Psoas muscle (tissue), 8 donors: Measurements from ENCODE around the gene RAPGEF5. TPM values are rescaled to one million over a fixed set of nuclear protein-coding genes. Genes with fewer than 3 reads are reported as not detected.

Experiments used
- ATAC-seq, 4 donors: fragments of 200-7000 bp; cut with Tn5 transposase; one replicate each; pipeline ENCODE4 v1.9.1; 2020; ENCODE audit warnings: moderate library complexity in 3 of 4, mild to moderate bottlenecking in 2 of 4
- DNase-seq, 2 donors: peaks; one replicate each; pipeline ENCODE4 v3.0.0-alpha.2; 2020
- H3K27ac ChIP-seq: fragments of 200-600 bp; one replicate; pipeline ENCODE4 v1.8.0; 2022
- H3K27me3 ChIP-seq, 3 donors: fragments of 200-600 bp in 1 of 3; one replicate each; pipeline versions ENCODE4 v1.6.1 to v1.8.0; 2013 to 2022; ENCODE audit warnings: low read length in 2 of 3, mild to moderate bottlenecking in 2 of 3, moderate library complexity in 1 of 3; ENCODE audit not compliant: insufficient read depth in 3 of 3
- H3K36me3 ChIP-seq, 2 donors: fragments of 200-600 bp in 1 of 2; one replicate each; pipeline versions ENCODE4 v1.6.1 to v1.8.0; 2013 to 2022; ENCODE audit warnings: low read depth in 1 of 2, mild to moderate bottlenecking in 1 of 2, moderate library complexity in 1 of 2; ENCODE audit not compliant: insufficient read depth in 1 of 2
- H3K4me1 ChIP-seq: fragments of 200-600 bp; one replicate; pipeline ENCODE4 v1.8.0; 2022
- H3K4me3 ChIP-seq: fragments of 200-600 bp; one replicate; pipeline ENCODE4 v1.8.0; 2022; ENCODE audit warnings: mild to moderate bottlenecking
- H3K9me3 ChIP-seq: fragments of 200-600 bp; one replicate; pipeline ENCODE4 v1.8.0; 2022
- WGBS, 3 donors: extraction: QIAGEN DNeasy Blood & Tissue Kit; methylation state at CpG; one replicate each; pipeline versions ENCODE4 v1.1.6 to v1.1.7; 2013; 5-methylcytosine and 5-hydroxymethylcytosine counted together
- intact Hi-C, 2 donors: fragments of 100-400 bp; cut with DNase I; formaldehyde crosslinking; loops; one replicate each; pipeline versions ENCODE4 v1.11.0 to v1.14.2; 2022
- polyA plus RNA-seq, 3 donors: library from polyadenylated mRNA; stranded (reverse); fragments of 200-250 nt; gene quantifications; one replicate each; pipeline ENCODE4 v1.2.3, GENCODE V29; 2013
- total RNA-seq, 4 donors: library from RNA; stranded (reverse); fragmentation: NEBNext Ultra II Directional in 2 of 4; extraction: Animal tissue kit (Norgen Biotek cat#: 25700) in 2 of 4; gene quantifications; one replicate each; pipeline versions ENCODE4 v1.2.1 to v1.2.4, GENCODE V29; 2021 to 2023
- TF ChIP-seq, protein P1 (sequence below): fragments of 200-600 bp; IDR thresholded peaks from one replicate; pipeline ENCODE4 v1.8.0; 2022; ENCODE audit warnings: antibody characterized with exemption
- donor health status: healthy with polysubstance abuse.
- donor health status: DM: no; HTN: no; CAD: no; lungs with moderate emphysema.
- donor health status: Bipolar disorder and iron deficiency.
- donor health status: healthy.
- donor health status: DM: yes; HTN: yes; CAD: no.
- donor health status: DM: no; HTN: no; CAD: no.
- donor health status: DM: no; HTN: no; CAD: no.
- donor health status: DM: yes; HTN: yes; CAD: no.

RAPGEF5 gene
- total and polyA plus RNA-seq, 7 donors = 2.6 to 10.8 (median 5.5) TPM

DNA sequence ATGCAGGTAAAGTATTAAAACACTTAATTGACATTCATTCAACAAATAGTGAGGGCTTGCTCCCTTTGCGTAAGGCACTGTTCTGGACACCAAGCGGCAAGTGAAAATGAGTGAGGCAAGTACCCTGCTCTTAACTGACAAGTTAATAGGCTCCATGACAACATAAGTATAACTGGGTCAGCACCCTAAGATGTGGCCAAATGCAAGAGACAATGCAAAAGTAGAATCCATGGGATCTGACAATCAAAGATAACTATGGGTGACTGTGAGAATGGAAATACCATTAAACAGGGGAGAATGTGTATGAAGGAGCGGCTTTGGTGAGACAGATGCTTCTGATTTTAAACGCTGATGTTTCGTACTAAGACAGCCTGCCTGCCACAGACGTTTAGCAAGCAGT lies 160.5 kb downstream of the RAPGEF5 start:
- Histone ChIP-seq H3K9me3 (no peaks in the 10 kb centered on the region), H3K4me1 (no peaks in the 10 kb centered on the region), H3K36me3 (peaks cover 0 to 12% of the 10 kb centered on the region in 2 donors), H3K27me3 (no peaks in the 10 kb centered on the region), H3K4me3 (no peak overlapping the region), H3K27ac (no peak overlapping the region)
- 80 to 84% (median 81%) methylated on average over 6 of the region's 6 CpGs for WGBS, 3 donors
- TF ChIP-seq, protein P1, sequence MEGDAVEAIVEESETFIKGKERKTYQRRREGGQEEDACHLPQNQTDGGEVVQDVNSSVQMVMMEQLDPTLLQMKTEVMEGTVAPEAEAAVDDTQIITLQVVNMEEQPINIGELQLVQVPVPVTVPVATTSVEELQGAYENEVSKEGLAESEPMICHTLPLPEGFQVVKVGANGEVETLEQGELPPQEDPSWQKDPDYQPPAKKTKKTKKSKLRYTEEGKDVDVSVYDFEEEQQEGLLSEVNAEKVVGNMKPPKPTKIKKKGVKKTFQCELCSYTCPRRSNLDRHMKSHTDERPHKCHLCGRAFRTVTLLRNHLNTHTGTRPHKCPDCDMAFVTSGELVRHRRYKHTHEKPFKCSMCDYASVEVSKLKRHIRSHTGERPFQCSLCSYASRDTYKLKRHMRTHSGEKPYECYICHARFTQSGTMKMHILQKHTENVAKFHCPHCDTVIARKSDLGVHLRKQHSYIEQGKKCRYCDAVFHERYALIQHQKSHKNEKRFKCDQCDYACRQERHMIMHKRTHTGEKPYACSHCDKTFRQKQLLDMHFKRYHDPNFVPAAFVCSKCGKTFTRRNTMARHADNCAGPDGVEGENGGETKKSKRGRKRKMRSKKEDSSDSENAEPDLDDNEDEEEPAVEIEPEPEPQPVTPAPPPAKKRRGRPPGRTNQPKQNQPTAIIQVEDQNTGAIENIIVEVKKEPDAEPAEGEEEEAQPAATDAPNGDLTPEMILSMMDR = no peak
- ATAC-seq (no peak), DNase-seq (no peak)
- intact Hi-C loops = no loop called here

DNA sequence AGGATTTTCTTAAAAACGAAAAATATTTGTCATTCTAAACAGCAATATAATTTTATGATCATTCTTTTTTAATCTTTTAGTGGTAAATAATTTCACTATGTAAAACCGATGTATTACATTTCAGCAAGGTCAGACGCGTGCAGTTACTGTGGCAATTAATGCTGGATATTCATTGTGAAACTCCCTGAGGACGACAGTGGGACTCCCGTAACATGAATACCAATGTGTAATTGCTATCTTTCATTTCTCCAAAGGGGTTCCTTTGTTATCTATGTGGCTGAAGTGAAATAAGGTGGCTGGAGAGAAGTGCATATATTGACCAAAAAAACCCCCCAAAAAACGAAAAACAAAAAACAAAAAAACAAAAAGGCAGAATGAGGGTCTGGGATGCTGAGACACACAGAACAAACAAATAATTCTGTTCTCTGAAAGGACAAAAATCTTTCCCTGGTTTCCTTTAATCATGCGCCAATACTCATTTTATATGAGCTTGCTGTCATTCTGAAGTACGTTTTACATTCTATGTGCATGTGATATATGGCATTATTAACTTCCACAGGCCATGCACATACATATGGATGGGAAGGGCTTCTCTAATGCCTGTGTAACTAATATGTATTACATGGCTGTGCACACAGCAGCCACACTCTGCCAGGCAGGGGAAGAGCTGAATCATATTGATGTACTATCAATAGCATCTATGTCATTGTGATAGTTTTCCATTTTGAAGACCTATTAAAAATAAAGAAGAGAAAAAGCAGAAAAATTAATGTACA lies 161.4 kb downstream of the RAPGEF5 start:
- H3K4me3 ChIP-seq = no peak overlapping the region
- H3K36me3 ChIP-seq = peaks cover 0 to 12% of the 10 kb centered on the region in 2 donors
- ATAC-seq (no peak), DNase-seq (no peak)
- TF ChIP-seq, protein P1 = no peak
- 79 to 82% (median 79%) methylated on average over 9 of the region's 9 CpGs for WGBS, 3 donors
- no peaks in the 10 kb centered on the region for H3K9me3 ChIP-seq
- intact Hi-C loops = no loop called here
- H3K4me1 ChIP-seq = no peaks in the 10 kb centered on the region
- H3K27me3 ChIP-seq = no peaks in the 10 kb centered on the region
- no peak overlapping the region for H3K27ac ChIP-seq

DNA sequence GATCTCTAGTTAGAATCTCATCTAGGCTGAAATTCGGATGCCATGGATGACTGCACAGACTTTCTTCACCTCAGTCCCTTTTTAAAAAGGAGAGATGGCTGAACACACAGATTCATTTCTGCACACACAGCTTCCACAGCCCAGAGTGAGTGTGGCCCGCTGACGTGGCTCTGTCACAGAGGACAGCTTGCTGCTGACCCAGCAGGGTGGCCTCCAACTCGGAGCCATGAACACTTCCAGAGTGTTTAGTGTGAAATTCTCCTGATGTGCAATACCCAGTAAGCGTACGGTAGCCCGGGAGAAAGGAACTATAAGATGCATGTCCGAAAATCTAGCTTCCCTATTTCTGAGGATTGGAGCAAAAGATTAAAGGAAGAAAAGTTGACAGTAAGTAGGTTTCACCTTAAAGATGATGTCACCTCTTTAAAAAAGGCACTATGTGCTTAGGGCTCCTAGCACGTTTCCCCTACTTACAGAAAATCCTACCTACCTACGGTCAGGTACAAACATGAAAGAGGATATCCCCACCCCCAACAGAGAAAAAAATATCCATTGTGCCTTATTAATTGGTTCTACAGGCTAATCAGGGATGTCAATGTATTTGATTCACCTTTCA lies 162.2 kb downstream of the RAPGEF5 start:
- TF ChIP-seq, protein P1 = no peak
- Histone ChIP-seq H3K36me3 (peaks cover 0 to 12% of the 10 kb centered on the region in 2 donors), H3K27ac (no peak overlapping the region), H3K27me3 (no peaks in the 10 kb centered on the region), H3K4me1 (no peaks in the 10 kb centered on the region), H3K4me3 (no peak overlapping the region), H3K9me3 (no peaks in the 10 kb centered on the region)
- 76 to 78% (median 77%) methylated on average over 10 of the region's 10 CpGs for WGBS, 3 donors
- DNase-seq (no peak), ATAC-seq (no peak)
- intact Hi-C loops = no loop called here

DNA sequence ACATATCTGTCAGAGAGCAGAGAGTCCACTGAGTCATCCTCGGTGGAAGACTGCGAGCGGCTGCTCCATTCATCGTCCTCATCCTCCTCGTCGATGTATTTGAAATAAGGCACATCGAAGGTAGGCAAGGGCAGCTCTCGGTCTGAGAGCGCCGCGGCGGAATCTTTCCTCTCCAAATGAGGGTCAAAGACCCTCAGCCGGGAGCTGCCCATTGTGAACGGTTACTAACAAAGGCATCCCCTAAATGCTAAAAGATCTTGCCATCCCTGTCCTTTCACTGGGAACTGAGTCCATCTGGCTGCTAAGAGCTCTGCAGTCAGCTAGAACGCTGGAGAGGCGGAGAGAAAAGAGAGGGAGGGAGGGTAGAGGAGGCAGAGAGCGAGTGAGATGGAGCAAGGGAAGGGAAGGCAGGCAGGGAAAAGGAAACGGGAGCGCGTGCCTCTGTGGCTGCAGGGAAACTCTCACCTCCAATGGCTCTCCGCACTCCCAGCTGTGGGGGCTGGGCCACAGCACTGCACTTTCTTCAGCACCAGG lies 163.4 kb downstream of the RAPGEF5 start:
- no peaks in the 10 kb centered on the region for H3K4me1 ChIP-seq
- no peak for DNase-seq
- no peak for ATAC-seq

More for the DNA sequence above, 163.4 kb downstream of the RAPGEF5 start:
- no peak overlapping the region for H3K27ac ChIP-seq
- no peaks in the 10 kb centered on the region for H3K9me3 ChIP-seq
- WGBS, 3 donors = 28 to 32% (median 32%) methylated on average over 21 of the region's 21 CpGs
- intact Hi-C loops = no loop called here
- peaks cover 0 to 12% of the 10 kb centered on the region in 2 donors for H3K36me3 ChIP-seq
- H3K4me3 ChIP-seq = no peak overlapping the region
- H3K27me3 ChIP-seq = no peaks in the 10 kb centered on the region
- TF ChIP-seq, protein P1 = no peak
